Neutrophil (primary cell): Measurements from ENCODE around the gene KCTD14.

ENCODE experiments used
- H3K27ac ChIP-seq: fragments of 200-600 bp; sonication (generic); 2 replicates; pipeline ENCODE4 v1.5.1; 2016; ENCODE audit warnings: mild to moderate bottlenecking, moderate library complexity
- H3K27me3 ChIP-seq: fragments of 200-600 bp; sonication (generic); 2 replicates; pipeline ENCODE4 v1.6.0; 2016; ENCODE audit warnings: mild to moderate bottlenecking
- H3K36me3 ChIP-seq: fragments of 200-600 bp; sonication (generic); 2 replicates; pipeline ENCODE4 v1.5.1; 2017
- H3K4me1 ChIP-seq, 2 experiments: fragments of 200-600 bp in 1 of 2; sonication (generic) in 1 of 2; 1 replicate in 1 of 2; 2 replicates in 1 of 2; pipeline versions ENCODE4 v1.5.1 to v1.6.1; 2013 to 2016; ENCODE audit warnings: low read depth in 1 of 2, low read length in 1 of 2, mild to moderate bottlenecking in 1 of 2, moderate library complexity in 1 of 2; ENCODE audit not compliant: control insufficient read depth in 1 of 2, insufficient read depth in 1 of 2
- H3K4me3 ChIP-seq, 2 experiments: fragments of 200-600 bp in 1 of 2; sonication (generic) in 1 of 2; 1 replicate in 1 of 2; 2 replicates in 1 of 2; pipeline ENCODE4 v1.5.1; 2013 to 2016; ENCODE audit warnings: low read depth in 1 of 2, low read length in 1 of 2, mild to moderate bottlenecking in 1 of 2, moderate library complexity in 1 of 2
- H3K9me3 ChIP-seq: fragments of 200-600 bp; sonication (generic); 2 replicates; pipeline ENCODE4 v1.5.1; 2016
- TF ChIP-seq, protein P1 (sequence below): fragments of 200-600 bp; sonication (generic); IDR thresholded peaks from 2 replicates; pipeline ENCODE4 v1.5.1; 2016; ENCODE audit warnings: antibody characterized with exemption

The KCTD14 gene

GRCh38 chr11:78054971-78055370 lies 31.9 kb upstream of the KCTD14 start:
- H3K36me3 ChIP-seq: no peaks in the 10 kb centered on the region
- no peak overlapping the region for H3K4me3 ChIP-seq
- no peak overlapping the region for H3K27ac ChIP-seq
- peaks cover 0 to 14% of the 10 kb centered on the region in 2 experiments for H3K4me1 ChIP-seq
- no peaks in the 10 kb centered on the region for H3K9me3 ChIP-seq
- no peaks in the 10 kb centered on the region for H3K27me3 ChIP-seq
- TF ChIP-seq, protein P1, sequence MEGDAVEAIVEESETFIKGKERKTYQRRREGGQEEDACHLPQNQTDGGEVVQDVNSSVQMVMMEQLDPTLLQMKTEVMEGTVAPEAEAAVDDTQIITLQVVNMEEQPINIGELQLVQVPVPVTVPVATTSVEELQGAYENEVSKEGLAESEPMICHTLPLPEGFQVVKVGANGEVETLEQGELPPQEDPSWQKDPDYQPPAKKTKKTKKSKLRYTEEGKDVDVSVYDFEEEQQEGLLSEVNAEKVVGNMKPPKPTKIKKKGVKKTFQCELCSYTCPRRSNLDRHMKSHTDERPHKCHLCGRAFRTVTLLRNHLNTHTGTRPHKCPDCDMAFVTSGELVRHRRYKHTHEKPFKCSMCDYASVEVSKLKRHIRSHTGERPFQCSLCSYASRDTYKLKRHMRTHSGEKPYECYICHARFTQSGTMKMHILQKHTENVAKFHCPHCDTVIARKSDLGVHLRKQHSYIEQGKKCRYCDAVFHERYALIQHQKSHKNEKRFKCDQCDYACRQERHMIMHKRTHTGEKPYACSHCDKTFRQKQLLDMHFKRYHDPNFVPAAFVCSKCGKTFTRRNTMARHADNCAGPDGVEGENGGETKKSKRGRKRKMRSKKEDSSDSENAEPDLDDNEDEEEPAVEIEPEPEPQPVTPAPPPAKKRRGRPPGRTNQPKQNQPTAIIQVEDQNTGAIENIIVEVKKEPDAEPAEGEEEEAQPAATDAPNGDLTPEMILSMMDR: no peak

GRCh38 chr11:78050964-78051831 lies 28.1 kb upstream of the KCTD14 start:
- Histone ChIP-seq H3K9me3 (no peaks in the 10 kb centered on the region), H3K27ac (no peak overlapping the region), H3K4me1 (peaks cover 3 to 15% of the 10 kb centered on the region in 2 experiments), H3K36me3 (no peaks in the 10 kb centered on the region), H3K27me3 (no peaks in the 10 kb centered on the region), H3K4me3 (no peak overlapping the region)
- TF ChIP-seq, protein P1: no peak

DNA sequence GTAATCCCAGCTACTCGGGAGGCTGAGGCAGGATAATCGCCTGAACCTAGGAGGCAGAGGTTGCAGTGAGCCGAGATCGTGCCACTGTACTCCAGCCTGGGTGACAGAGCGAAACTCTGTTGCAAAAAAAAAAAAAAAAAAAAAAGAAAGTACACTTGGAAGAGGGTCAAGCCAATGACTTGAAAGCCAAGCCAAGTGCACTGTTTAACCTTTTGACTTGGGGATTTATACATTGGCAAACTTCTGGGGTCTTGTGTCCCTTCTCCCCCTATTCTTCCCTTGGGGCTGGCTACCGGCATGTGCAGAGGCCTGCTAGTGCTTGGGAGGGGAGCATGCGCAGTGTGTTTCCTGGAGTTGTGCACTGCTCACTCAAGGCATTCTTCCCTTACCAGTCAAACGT lies 26.3 kb upstream of the KCTD14 start:
- no peak overlapping the region for H3K27ac ChIP-seq
- H3K9me3 ChIP-seq: no peaks in the 10 kb centered on the region
- TF ChIP-seq, protein P1: no peak
- H3K4me3 ChIP-seq: no peak overlapping the region
- H3K27me3 ChIP-seq: no peaks in the 10 kb centered on the region
- peaks cover 9 to 20% of the 10 kb centered on the region in 2 experiments for H3K4me1 ChIP-seq
- H3K36me3 ChIP-seq: no peaks in the 10 kb centered on the region

DNA sequence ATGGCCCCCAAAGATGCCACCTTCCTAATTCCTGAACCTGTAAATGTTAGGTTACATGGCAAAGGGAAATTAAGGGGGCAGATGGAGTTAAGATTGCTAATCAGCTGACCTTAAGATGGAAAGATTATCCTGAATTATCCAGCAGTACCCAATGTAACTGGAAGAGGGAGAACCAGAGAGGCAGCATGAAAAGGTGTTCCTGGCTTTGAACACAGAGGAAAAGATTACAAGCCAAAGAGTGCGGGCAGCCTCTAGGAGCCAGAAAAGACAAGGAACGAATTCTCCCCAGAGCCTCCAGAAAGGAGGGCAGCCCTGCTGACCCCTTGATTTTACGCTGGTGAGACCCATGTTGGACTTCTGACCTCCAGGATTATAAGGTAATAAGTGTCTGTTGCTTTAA lies 25.5 kb upstream of the KCTD14 start:
- no peaks in the 10 kb centered on the region for H3K27me3 ChIP-seq
- no peaks in the 10 kb centered on the region for H3K36me3 ChIP-seq
- H3K4me3 ChIP-seq: no peak overlapping the region
- TF ChIP-seq, protein P1: no peak
- H3K9me3 ChIP-seq: no peaks in the 10 kb centered on the region
- H3K27ac ChIP-seq: no peak overlapping the region
- H3K4me1 ChIP-seq: peaks cover 9 to 20% of the 10 kb centered on the region in 2 experiments

GRCh38 chr11:78046486-78046854 lies 23.4 kb upstream of the KCTD14 start:
- Histone ChIP-seq H3K4me1 (peaks cover 9 to 17% of the 10 kb centered on the region in 2 experiments), H3K27me3 (no peaks in the 10 kb centered on the region), H3K27ac (no peak overlapping the region), H3K36me3 (no peaks in the 10 kb centered on the region), H3K4me3 (no peak overlapping the region), H3K9me3 (no peaks in the 10 kb centered on the region)
- TF ChIP-seq, protein P1: no peak
